GM13976 (cell line): ENCODE results near the gene BSPRY.

Experiments
- DNase-seq: peaks from one replicate; pipeline ENCODE4 v3.0.0; 2012; ENCODE audit warnings: low spot score
- in situ Hi-C: fragments of 300-500 bp; cut with MboI; formaldehyde crosslinking; loops from one replicate; pipeline ENCODE4 v1.12.0; 2022; ENCODE audit warnings: low sequenced_read_pairs, mixed read lengths, inconsistent platforms; ENCODE audit not compliant: unreplicated experiment
- TF ChIP-seq, protein P1 (sequence below): IDR thresholded peaks from 2 replicates; pipeline ENCODE4 v1.5.1; 2012; ENCODE audit warnings: borderline replicate concordance, mild to moderate bottlenecking; ENCODE audit not compliant: insufficient read depth; ENCODE audit errors: extremely low read depth, missing control alignments, control extremely low read depth

BSPRY gene

DNA sequence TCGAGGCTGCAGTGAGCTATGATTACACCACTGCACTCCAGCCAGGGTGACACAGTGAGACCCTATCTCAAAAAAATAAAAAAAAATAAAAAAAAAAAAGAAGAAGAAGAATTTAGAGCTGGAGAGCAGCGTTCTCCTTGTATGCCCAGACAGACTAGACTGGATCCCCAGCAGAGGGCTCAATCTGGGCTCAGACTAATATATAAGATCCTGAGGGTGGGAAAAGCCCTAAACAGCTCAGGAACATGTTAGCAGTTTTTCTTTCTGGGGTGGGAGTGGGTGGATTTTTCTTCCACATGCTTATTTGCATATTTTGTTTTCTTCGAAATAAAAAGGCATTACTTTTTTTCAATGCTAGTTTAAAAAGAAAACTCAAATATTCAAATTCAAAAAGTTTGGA lies 904 bp upstream of the BSPRY start:
- TF ChIP-seq, protein P1, sequence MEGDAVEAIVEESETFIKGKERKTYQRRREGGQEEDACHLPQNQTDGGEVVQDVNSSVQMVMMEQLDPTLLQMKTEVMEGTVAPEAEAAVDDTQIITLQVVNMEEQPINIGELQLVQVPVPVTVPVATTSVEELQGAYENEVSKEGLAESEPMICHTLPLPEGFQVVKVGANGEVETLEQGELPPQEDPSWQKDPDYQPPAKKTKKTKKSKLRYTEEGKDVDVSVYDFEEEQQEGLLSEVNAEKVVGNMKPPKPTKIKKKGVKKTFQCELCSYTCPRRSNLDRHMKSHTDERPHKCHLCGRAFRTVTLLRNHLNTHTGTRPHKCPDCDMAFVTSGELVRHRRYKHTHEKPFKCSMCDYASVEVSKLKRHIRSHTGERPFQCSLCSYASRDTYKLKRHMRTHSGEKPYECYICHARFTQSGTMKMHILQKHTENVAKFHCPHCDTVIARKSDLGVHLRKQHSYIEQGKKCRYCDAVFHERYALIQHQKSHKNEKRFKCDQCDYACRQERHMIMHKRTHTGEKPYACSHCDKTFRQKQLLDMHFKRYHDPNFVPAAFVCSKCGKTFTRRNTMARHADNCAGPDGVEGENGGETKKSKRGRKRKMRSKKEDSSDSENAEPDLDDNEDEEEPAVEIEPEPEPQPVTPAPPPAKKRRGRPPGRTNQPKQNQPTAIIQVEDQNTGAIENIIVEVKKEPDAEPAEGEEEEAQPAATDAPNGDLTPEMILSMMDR = no peak
- in situ Hi-C loops = no loop called here
- no peak for DNase-seq

DNA sequence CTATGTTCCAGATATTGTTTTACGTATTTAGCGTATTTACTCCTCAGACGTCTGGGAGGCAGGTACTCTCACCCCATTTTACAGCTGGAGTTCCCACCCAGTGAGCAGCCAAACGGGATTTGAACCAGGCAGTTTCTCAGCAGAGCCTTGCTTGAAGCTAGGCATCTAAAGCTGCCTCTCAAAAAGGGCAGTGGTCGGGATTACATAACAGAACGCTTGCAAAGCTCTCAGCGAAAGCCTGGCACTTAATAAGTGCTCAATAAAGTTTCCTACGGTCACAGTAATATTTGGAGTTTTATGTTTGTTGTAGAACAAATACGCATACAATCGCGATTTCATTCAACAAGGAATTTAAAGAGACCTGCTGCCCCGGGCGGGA lies 286 bp upstream of the BSPRY start:
- in situ Hi-C loops = no loop called here
- TF ChIP-seq, protein P1 = no peak
- no peak for DNase-seq

DNA sequence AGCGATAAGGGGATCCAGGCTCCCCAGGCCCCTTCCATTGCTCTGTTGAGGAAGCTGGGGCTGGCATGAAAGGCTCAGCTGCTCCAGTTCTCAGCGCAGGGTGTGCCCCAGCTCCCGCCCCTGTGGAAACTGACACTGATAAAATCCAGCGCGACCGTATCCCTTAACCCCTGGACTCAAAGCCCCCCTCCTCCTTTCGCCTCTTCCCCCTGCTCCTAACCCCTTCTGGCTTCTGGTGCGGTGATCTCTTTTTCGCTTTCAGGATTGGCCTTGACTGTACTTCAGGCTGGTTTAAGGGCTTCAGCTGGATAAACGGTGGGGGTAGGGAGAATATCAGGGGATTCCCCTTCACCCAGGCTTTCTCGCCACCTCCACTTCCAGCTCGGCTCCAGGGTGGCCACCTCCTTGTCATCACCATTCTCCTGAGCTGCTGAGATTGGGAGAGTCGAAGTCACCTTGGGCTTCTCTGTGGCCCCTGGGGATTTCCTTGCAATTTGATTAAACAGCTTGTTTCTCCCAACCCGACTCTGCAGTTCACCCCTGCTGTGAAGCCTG lies 843 bp downstream of the BSPRY start:
- in situ Hi-C loops = no loop called here
- no peak for DNase-seq
- TF ChIP-seq, protein P1 = no peak

DNA sequence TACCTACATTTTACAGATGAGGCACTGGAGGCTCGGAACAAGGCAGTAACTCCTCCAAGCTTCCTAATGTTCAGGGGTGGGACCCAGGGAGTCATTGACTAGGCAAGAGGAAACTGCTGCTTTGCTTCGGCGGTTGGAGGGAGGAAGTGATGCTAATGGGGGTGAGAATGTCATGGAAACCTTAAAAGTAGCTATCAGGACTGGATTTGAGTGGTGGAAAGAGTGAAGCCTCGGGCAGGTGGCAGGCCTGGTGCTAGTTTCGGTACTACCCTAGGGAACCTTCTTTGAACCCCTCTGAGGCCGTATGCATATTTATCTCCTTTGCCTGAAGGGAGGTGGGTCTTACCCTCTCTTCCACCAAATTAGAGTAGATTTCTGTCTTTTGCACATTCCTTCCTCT lies 1.6 kb downstream of the BSPRY start:
- in situ Hi-C loops = no loop called here
- TF ChIP-seq, protein P1 = no peak
- DNase-seq = peak; percentile 60

DNA sequence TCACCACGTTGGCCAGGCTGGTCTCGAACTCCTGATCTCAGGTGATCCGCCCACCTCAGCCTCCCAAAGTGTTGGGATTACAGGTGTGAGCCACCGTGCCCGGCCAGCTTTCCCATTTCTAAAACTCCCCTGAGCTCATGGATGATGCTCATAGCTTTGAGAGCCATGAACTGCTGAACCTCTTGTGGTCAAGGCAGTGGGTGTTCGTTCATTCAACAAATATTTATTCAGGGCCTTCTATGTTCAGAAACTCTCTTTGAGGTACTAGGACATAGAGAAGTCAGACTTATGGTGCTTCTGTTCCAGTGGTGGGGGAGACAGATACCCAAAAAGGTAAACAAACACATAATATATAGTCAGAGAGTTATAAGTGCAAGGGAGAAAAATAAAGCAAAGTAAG lies 2.7 kb downstream of the BSPRY start:
- TF ChIP-seq, protein P1 = no peak
- in situ Hi-C loops = no loop called here

DNA sequence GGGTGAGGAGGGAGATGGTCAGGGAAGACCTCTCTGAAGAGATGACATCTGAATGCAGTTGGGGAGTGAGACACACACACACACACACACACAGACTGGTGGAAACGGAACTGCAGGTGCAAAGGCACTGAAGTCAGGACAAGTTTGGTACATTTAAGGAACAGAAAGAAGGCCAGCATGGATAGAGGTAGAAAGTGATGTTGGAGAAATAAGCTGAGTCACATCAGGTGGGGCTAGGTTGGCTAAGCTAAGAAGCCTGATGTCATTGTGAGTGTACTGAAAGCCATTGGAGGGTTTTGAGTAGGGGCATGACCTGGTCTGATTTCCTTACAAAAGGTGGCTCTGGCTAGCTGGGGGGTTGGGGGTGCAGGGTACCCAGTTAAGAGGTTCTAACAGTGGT lies 3.1 kb downstream of the BSPRY start:
- in situ Hi-C loops = no loop called here

More for the DNA sequence above, 2.7 kb downstream of the BSPRY start:
- no peak for DNase-seq

More for the DNA sequence above, 3.1 kb downstream of the BSPRY start:
- TF ChIP-seq, protein P1 = no peak
- no peak for DNase-seq
